Tibial nerve (tissue), 3 donors: ENCODE results near the gene UQCRFS1.

ENCODE experiments used
- POLR2A ChIP-seq, 2 donors: fragments of 450-650 bp; IDR thresholded peaks; one replicate each; pipeline ENCODE4 v1.6.1; 2017; ENCODE audit warnings: antibody characterized with exemption in 2 of 2, mild to moderate bottlenecking in 2 of 2, moderate library complexity in 2 of 2
- TF ChIP-seq, protein P1 (sequence below), 5 experiments: fragments of 200-600 bp in 3 of 5; fragments of 450-650 bp in 2 of 5; sonication (generic) in 3 of 5; IDR thresholded peaks; one replicate each; pipeline ENCODE4 v1.5.1; 2016 to 2019; ENCODE audit warnings: antibody characterized with exemption in 5 of 5, mild to moderate bottlenecking in 3 of 5, moderate library complexity in 2 of 5

DNA sequence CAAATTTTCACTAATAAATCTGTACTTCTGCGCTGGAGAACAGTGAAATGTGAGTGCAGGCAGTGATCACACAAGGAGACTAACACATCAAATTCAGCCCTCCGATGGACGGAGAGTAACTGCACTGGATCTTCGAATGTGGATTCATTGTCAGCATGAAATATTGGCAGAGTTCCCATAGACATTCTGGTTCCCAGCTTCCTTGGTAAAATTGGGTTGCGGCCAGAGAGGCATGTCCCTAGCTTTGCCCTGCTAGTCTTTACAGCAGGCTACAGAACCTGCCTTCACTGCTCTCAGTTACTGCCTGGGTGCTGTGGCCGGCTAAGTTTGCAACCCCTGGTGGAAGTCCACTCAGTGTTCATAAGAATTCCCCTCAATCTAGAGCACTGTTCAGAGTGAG lies 32.3 kb upstream of the UQCRFS1 start:
- TF ChIP-seq, protein P1, sequence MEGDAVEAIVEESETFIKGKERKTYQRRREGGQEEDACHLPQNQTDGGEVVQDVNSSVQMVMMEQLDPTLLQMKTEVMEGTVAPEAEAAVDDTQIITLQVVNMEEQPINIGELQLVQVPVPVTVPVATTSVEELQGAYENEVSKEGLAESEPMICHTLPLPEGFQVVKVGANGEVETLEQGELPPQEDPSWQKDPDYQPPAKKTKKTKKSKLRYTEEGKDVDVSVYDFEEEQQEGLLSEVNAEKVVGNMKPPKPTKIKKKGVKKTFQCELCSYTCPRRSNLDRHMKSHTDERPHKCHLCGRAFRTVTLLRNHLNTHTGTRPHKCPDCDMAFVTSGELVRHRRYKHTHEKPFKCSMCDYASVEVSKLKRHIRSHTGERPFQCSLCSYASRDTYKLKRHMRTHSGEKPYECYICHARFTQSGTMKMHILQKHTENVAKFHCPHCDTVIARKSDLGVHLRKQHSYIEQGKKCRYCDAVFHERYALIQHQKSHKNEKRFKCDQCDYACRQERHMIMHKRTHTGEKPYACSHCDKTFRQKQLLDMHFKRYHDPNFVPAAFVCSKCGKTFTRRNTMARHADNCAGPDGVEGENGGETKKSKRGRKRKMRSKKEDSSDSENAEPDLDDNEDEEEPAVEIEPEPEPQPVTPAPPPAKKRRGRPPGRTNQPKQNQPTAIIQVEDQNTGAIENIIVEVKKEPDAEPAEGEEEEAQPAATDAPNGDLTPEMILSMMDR (IDR thresholded peaks at IDR 0.05): no peak
- TF ChIP-seq POLR2A (IDR thresholded peaks at IDR 0.05): no peak
